ENCODE data around the gene GHR. TPM values are rescaled to one million over a fixed set of nuclear protein-coding genes. Genes with fewer than 3 reads are reported as not detected.

Gene GHR
- total RNA-seq, 4 donors from 2014 or later, result 16.9 to 20.9 (median 20.2) TPM

GRCh38 chr5:42461033-42461432, 37.8 kb downstream of the GHR start:
- Histone ChIP-seq H3K4me1 (no peaks in the 10 kb centered on the region), H3K36me3 (no peaks in the 10 kb centered on the region), H3K9me3 (no peaks in the 10 kb centered on the region), H3K4me3 (no peak overlapping the region), H3K27ac (no peak overlapping the region), H3K27me3 (no peaks in the 10 kb centered on the region)
- DNase-seq (ENCODE audit: low spot score in 2 of 2), result no peak
- no peak for TF ChIP-seq POLR2AphosphoS5 (IDR thresholded peaks at IDR 0.05)
- TF ChIP-seq, protein P1, sequence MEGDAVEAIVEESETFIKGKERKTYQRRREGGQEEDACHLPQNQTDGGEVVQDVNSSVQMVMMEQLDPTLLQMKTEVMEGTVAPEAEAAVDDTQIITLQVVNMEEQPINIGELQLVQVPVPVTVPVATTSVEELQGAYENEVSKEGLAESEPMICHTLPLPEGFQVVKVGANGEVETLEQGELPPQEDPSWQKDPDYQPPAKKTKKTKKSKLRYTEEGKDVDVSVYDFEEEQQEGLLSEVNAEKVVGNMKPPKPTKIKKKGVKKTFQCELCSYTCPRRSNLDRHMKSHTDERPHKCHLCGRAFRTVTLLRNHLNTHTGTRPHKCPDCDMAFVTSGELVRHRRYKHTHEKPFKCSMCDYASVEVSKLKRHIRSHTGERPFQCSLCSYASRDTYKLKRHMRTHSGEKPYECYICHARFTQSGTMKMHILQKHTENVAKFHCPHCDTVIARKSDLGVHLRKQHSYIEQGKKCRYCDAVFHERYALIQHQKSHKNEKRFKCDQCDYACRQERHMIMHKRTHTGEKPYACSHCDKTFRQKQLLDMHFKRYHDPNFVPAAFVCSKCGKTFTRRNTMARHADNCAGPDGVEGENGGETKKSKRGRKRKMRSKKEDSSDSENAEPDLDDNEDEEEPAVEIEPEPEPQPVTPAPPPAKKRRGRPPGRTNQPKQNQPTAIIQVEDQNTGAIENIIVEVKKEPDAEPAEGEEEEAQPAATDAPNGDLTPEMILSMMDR (IDR thresholded peaks at IDR 0.05), result no peak
- no peak for TF ChIP-seq POLR2A (IDR thresholded peaks at IDR 0.05)
- no peak for TF ChIP-seq EP300 (IDR thresholded peaks at IDR 0.05)
- 86% methylated on average over 1 of the region's 1 CpG for WGBS

- no peaks in the 10 kb centered on the region for H3K9me3 ChIP-seq
- H3K4me1 ChIP-seq, result no peaks in the 10 kb centered on the region
These were observed 38.3 kb downstream of the GHR start for GRCh38 chr5:42461507-42461906.

GRCh38 chr5:42462083-42462482, 38.8 kb downstream of the GHR start:
- WGBS, result 96% methylated on average over 2 of the region's 2 CpGs
- H3K27me3 ChIP-seq, result no peaks in the 10 kb centered on the region
- DNase-seq (ENCODE audit: low spot score in 2 of 2), result no peak
- H3K4me3 ChIP-seq, result no peak overlapping the region
- TF ChIP-seq POLR2A (IDR thresholded peaks at IDR 0.05) (no peak), POLR2AphosphoS5 (IDR thresholded peaks at IDR 0.05) (no peak), EP300 (IDR thresholded peaks at IDR 0.05) (no peak)
- TF ChIP-seq, protein P1 (IDR thresholded peaks at IDR 0.05), result no peak
- no peaks in the 10 kb centered on the region for H3K9me3 ChIP-seq
- H3K4me1 ChIP-seq, result no peaks in the 10 kb centered on the region
- H3K36me3 ChIP-seq, result no peaks in the 10 kb centered on the region
- H3K27ac ChIP-seq, result no peak overlapping the region

More at GRCh38 chr5:42461507-42461906, 38.3 kb downstream of the GHR start:
- TF ChIP-seq EP300 (IDR thresholded peaks at IDR 0.05), result no peak
- TF ChIP-seq, protein P1 (IDR thresholded peaks at IDR 0.05), result no peak
- H3K27me3 ChIP-seq, result no peaks in the 10 kb centered on the region
- H3K4me3 ChIP-seq, result no peak overlapping the region
- WGBS, result 100% methylated on average over 1 of the region's 1 CpG
- DNase-seq (ENCODE audit: low spot score in 2 of 2), result no peak
- H3K27ac ChIP-seq, result no peak overlapping the region
- H3K36me3 ChIP-seq, result no peaks in the 10 kb centered on the region

- H3K27me3 ChIP-seq, result no peaks in the 10 kb centered on the region
- DNase-seq (ENCODE audit: low spot score in 2 of 2), result no peak
- WGBS, result 86% methylated on average over 5 of the region's 5 CpGs
- no peak overlapping the region for H3K27ac ChIP-seq
- no peaks in the 10 kb centered on the region for H3K9me3 ChIP-seq
- H3K4me3 ChIP-seq, result no peak overlapping the region
- H3K36me3 ChIP-seq, result no peaks in the 10 kb centered on the region
- H3K4me1 ChIP-seq, result no peaks in the 10 kb centered on the region
- no peak for TF ChIP-seq POLR2A (IDR thresholded peaks at IDR 0.05)
- TF ChIP-seq POLR2AphosphoS5 (IDR thresholded peaks at IDR 0.05), result no peak
- TF ChIP-seq EP300 (IDR thresholded peaks at IDR 0.05), result no peak
- TF ChIP-seq, protein P1 (IDR thresholded peaks at IDR 0.05), result no peak
These were observed 44.3 kb downstream of the GHR start for GRCh38 chr5:42467572-42467971.

DNA sequence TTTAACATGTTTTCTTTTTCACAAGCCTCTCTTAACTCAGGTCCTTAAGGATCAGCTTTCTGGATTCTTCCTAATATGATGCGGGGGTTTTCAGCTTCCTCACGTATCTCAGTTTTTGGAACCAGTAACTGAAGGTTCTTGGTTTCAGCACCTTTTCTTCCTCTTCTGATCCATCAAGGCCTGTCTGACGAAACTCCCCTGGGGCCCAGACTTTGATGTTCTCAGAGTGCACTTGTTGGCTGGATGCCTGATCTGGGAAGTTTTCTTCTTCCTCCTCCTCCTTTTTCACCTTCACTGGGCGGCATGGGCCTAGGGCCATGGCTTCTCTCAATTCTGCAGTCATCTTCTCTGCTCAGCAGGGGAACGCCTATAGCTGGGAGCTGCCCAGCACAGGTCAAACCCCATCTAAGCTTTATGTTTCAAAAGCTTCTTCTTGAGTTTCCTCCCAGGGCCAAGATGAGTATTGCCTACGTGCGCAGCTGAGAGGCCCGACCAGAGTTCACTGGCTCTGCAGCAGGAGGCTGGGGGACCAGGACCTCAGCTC, 44.8 kb downstream of the GHR start:
- WGBS, result 63% methylated on average over 8 of the region's 8 CpGs
- no peak overlapping the region for H3K27ac ChIP-seq
- no peaks in the 10 kb centered on the region for H3K36me3 ChIP-seq
- no peak for DNase-seq (ENCODE audit: low spot score in 2 of 2)
- H3K27me3 ChIP-seq, result no peaks in the 10 kb centered on the region
- H3K9me3 ChIP-seq, result no peaks in the 10 kb centered on the region
- no peak overlapping the region for H3K4me3 ChIP-seq
- no peaks in the 10 kb centered on the region for H3K4me1 ChIP-seq
- TF ChIP-seq, protein P1 (IDR thresholded peaks at IDR 0.05), result no peak
- no peak for TF ChIP-seq POLR2AphosphoS5 (IDR thresholded peaks at IDR 0.05)
- no peak for TF ChIP-seq POLR2A (IDR thresholded peaks at IDR 0.05)
- TF ChIP-seq EP300 (IDR thresholded peaks at IDR 0.05), result no peak

All from suprapubic skin (tissue), 4 donors.